HEK293 (cell line): ENCODE measurements around the gene ABCB11.

Source experiments
- KLF1 ChIP-seq: fragments of 450-650 bp; formaldehyde crosslinking; IDR thresholded peaks from 2 replicates; pipeline ENCODE4 v1.5.1; 2016; ENCODE audit warnings: missing biosample characterization, missing genetic modification characterization
- PRDM6 ChIP-seq: fragments of 450-650 bp; formaldehyde crosslinking; IDR thresholded peaks from 2 replicates; pipeline ENCODE4 v1.5.1; 2017; ENCODE audit warnings: missing biosample characterization, missing genetic modification characterization
- SP3 ChIP-seq: fragments of 450-650 bp; formaldehyde crosslinking; IDR thresholded peaks from 2 replicates; pipeline ENCODE4 v1.5.1; 2016; ENCODE audit warnings: missing biosample characterization, missing genetic modification characterization
- SP7 ChIP-seq: fragments of 450-650 bp; formaldehyde crosslinking; IDR thresholded peaks from 2 replicates; pipeline ENCODE4 v1.5.1; 2016; ENCODE audit warnings: missing biosample characterization, missing genetic modification characterization
- YY1 ChIP-seq: fragments of 450-650 bp; formaldehyde crosslinking; IDR thresholded peaks from 2 replicates; pipeline ENCODE4 v1.5.1; 2018; ENCODE audit warnings: missing biosample characterization, missing genetic modification characterization
- ZBTB11 ChIP-seq: fragments of 450-650 bp; formaldehyde crosslinking; conservative IDR thresholded peaks from 2 replicates; pipeline ENCODE4 v1.5.1; 2016; ENCODE audit warnings: low read depth, missing biosample characterization, missing genetic modification characterization
- ZFHX2 ChIP-seq: fragments of 450-650 bp; formaldehyde crosslinking; conservative IDR thresholded peaks from 2 replicates; pipeline ENCODE4 v1.5.1; 2016; ENCODE audit warnings: missing biosample characterization, missing genetic modification characterization
- ZNF2 ChIP-seq: fragments of 450-650 bp; formaldehyde crosslinking; IDR thresholded peaks from 2 replicates; pipeline ENCODE4 v1.5.1; 2016; ENCODE audit warnings: missing biosample characterization, missing genetic modification characterization
- ZNF24 ChIP-seq: fragments of 450-650 bp; formaldehyde crosslinking; IDR thresholded peaks from 2 replicates; pipeline ENCODE4 v1.5.1; 2016; ENCODE audit warnings: missing biosample characterization, missing genetic modification characterization
- ZNF26 ChIP-seq: fragments of 450-650 bp; formaldehyde crosslinking; IDR thresholded peaks from 2 replicates; pipeline ENCODE4 v1.5.1; 2016; ENCODE audit warnings: missing biosample characterization, missing genetic modification characterization
- ZNF274 ChIP-seq, 2 experiments: fragments of 200-500 bp in 1 of 2; fragments of 450-650 bp in 1 of 2; sonication (Bioruptor generic) in 1 of 2; formaldehyde crosslinking in 1 of 2; IDR thresholded peaks; 2 replicates each; pipeline versions ENCODE4 v1.5.1 to v1.6.1; 2014 to 2016; ENCODE audit warnings: borderline replicate concordance in 1 of 2, inconsistent platforms in 1 of 2, low read length in 1 of 2, missing biosample characterization in 1 of 2, missing genetic modification characterization in 1 of 2
- ZNF324 ChIP-seq: fragments of 450-650 bp; formaldehyde crosslinking; IDR thresholded peaks from 2 replicates; pipeline ENCODE4 v1.5.1; 2016; ENCODE audit warnings: missing biosample characterization, missing genetic modification characterization
- ZNF341 ChIP-seq: fragments of 450-650 bp; formaldehyde crosslinking; IDR thresholded peaks from 2 replicates; pipeline ENCODE4; 2016; ENCODE audit warnings: low read depth, missing biosample characterization, missing genetic modification characterization
- ZNF366 ChIP-seq: fragments of 450-650 bp; formaldehyde crosslinking; conservative IDR thresholded peaks from 2 replicates; pipeline ENCODE4 v1.5.1; 2016; ENCODE audit warnings: missing biosample characterization, missing genetic modification characterization
- ZNF404 ChIP-seq: fragments of 450-650 bp; formaldehyde crosslinking; IDR thresholded peaks from 2 replicates; pipeline ENCODE4 v1.5.1; 2017; ENCODE audit warnings: missing biosample characterization, missing genetic modification characterization
- ZNF510 ChIP-seq: fragments of 450-650 bp; formaldehyde crosslinking; IDR thresholded peaks from 2 replicates; pipeline ENCODE4 v1.5.1; 2018; ENCODE audit warnings: mild to moderate bottlenecking, missing genetic modification characterization, missing biosample characterization; ENCODE audit not compliant: insufficient replicate concordance
- ZNF514 ChIP-seq: fragments of 450-650 bp; formaldehyde crosslinking; IDR thresholded peaks from 2 replicates; pipeline ENCODE4 v1.5.1; 2016; ENCODE audit warnings: missing biosample characterization, missing genetic modification characterization
- ZNF555 ChIP-seq: fragments of 450-650 bp; formaldehyde crosslinking; conservative IDR thresholded peaks from 2 replicates; pipeline ENCODE4 v1.5.1; 2017; ENCODE audit warnings: missing biosample characterization, mild to moderate bottlenecking, missing genetic modification characterization, inconsistent platforms
- ZNF600 ChIP-seq: fragments of 450-650 bp; formaldehyde crosslinking; IDR thresholded peaks from 2 replicates; pipeline ENCODE4 v1.5.1; 2016; ENCODE audit warnings: missing biosample characterization, missing genetic modification characterization
- ZNF629 ChIP-seq: fragments of 450-650 bp; formaldehyde crosslinking; IDR thresholded peaks from 2 replicates; pipeline ENCODE4 v1.5.1; 2017; ENCODE audit warnings: missing biosample characterization, missing genetic modification characterization
- TF ChIP-seq, protein P1 (sequence below): fragments of 450-650 bp; formaldehyde crosslinking; IDR thresholded peaks from 2 replicates; pipeline ENCODE4 v1.5.1; 2016; ENCODE audit warnings: missing biosample characterization, missing genetic modification characterization
- TF ChIP-seq, protein P2 (sequence below): fragments of 450-650 bp; formaldehyde crosslinking; IDR thresholded peaks from 2 replicates; pipeline ENCODE4 v1.5.1; 2016; ENCODE audit warnings: missing biosample characterization, missing genetic modification characterization
- TF ChIP-seq, protein P3 (sequence below): fragments of 450-650 bp; formaldehyde crosslinking; IDR thresholded peaks from 2 replicates; pipeline ENCODE4 v1.5.1; 2016; ENCODE audit warnings: missing biosample characterization, missing genetic modification characterization
- TF ChIP-seq, protein P4 (sequence below): fragments of 450-650 bp; formaldehyde crosslinking; IDR thresholded peaks from 2 replicates; pipeline ENCODE4 v1.5.1; 2016; ENCODE audit warnings: missing biosample characterization, missing genetic modification characterization

The ABCB11 gene

DNA sequence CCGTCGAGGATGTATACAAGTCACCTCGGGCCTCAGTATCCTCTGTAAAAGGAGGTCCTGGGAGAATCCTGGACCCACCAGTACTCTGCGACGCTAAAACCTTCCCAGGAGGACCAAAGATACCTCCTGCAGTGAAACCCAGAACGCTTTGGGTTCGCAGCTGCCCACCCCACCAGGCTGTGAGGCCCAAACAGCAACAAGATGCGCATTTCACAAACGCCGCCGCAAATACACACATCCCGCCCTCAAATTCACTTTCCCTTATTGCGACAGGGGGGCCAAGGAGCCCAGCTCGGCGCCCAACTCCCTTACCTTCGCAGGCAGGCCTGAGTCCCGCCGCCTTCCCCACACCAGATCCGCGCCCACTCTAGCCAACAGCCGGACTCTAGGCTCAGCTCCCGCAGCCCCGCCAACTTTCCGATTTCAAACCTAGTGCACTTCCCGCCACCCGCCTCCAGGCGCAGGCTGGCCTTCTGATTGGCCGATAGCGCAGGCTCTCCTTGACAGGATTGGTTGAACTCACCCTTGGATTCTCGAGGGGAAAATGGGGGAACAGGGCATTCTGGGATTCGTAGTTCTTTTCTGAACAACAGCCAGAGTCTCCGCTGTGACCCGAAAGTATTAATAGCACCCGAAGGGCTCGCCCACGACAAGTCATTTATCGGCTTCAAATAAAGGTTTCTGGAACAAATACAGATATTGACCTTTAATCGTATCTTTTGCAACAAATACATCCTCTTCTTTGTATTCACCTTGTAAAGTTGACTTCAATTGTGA is 140.9 kb downstream of the ABCB11 start, which contains the start of gene SPC25 (continued):
- TF ChIP-seq ZNF404 (no peak), ZNF341 (peak; percentile 70), ZNF324 (tag by site-specific recombination) (0 out of 2 replicates have a peak, but pooled peaks have one; percentile 24), ZNF600 (no peak), ZNF514 (no peak), PRDM6 (no peak), ZNF555 (no peak), ZNF510 (tag by site-specific recombination) (no peak), ZNF274 (IDR thresholded peaks at IDR 0.05; ENCODE audit: low read length) (no peak), ZNF274 (tag by site-specific recombination; IDR thresholded peaks at IDR 0.05; ENCODE audit: borderline replicate concordance) (no peak), ZFHX2 (tag by site-specific recombination) (peak; percentile 87), SP3 (tag by site-specific recombination) (peak; percentile 74), ZBTB11 (no peak), ZNF629 (tag by site-specific recombination) (peak; percentile 17; the same call in 1 of the 2 replicates), ZNF2 (tag by site-specific recombination) (no peak), ZNF26 (tag by site-specific recombination) (no peak), KLF1 (no peak), YY1 (tag by site-specific recombination) (peak; percentile 81), SP7 (peak; percentile 54), ZNF366 (tag by site-specific recombination) (no peak), ZNF24 (no peak)
- TF ChIP-seq, protein P1, sequence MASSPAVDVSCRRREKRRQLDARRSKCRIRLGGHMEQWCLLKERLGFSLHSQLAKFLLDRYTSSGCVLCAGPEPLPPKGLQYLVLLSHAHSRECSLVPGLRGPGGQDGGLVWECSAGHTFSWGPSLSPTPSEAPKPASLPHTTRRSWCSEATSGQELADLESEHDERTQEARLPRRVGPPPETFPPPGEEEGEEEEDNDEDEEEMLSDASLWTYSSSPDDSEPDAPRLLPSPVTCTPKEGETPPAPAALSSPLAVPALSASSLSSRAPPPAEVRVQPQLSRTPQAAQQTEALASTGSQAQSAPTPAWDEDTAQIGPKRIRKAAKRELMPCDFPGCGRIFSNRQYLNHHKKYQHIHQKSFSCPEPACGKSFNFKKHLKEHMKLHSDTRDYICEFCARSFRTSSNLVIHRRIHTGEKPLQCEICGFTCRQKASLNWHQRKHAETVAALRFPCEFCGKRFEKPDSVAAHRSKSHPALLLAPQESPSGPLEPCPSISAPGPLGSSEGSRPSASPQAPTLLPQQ (tag by site-specific recombination) = no peak
- TF ChIP-seq, protein P2, sequence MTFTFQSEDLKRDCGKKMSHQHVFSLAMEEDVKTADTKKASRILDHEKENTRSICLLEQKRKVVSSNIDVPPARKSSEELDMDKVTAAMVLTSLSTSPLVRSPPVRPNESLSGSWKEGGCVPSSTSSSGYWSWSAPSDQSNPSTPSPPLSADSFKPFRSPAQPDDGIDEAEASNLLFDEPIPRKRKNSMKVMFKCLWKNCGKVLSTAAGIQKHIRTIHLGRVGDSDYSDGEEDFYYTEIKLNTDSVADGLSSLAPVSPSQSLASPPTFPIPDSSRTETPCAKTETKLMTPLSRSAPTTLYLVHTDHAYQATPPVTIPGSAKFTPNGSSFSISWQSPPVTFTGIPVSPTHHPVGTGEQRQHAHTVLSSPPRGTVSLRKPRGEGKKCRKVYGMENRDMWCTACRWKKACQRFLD (tag by site-specific recombination) = no peak
- TF ChIP-seq, protein P3, sequence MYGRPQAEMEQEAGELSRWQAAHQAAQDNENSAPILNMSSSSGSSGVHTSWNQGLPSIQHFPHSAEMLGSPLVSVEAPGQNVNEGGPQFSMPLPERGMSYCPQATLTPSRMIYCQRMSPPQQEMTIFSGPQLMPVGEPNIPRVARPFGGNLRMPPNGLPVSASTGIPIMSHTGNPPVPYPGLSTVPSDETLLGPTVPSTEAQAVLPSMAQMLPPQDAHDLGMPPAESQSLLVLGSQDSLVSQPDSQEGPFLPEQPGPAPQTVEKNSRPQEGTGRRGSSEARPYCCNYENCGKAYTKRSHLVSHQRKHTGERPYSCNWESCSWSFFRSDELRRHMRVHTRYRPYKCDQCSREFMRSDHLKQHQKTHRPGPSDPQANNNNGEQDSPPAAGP = peak; percentile 52
- TF ChIP-seq, protein P4, sequence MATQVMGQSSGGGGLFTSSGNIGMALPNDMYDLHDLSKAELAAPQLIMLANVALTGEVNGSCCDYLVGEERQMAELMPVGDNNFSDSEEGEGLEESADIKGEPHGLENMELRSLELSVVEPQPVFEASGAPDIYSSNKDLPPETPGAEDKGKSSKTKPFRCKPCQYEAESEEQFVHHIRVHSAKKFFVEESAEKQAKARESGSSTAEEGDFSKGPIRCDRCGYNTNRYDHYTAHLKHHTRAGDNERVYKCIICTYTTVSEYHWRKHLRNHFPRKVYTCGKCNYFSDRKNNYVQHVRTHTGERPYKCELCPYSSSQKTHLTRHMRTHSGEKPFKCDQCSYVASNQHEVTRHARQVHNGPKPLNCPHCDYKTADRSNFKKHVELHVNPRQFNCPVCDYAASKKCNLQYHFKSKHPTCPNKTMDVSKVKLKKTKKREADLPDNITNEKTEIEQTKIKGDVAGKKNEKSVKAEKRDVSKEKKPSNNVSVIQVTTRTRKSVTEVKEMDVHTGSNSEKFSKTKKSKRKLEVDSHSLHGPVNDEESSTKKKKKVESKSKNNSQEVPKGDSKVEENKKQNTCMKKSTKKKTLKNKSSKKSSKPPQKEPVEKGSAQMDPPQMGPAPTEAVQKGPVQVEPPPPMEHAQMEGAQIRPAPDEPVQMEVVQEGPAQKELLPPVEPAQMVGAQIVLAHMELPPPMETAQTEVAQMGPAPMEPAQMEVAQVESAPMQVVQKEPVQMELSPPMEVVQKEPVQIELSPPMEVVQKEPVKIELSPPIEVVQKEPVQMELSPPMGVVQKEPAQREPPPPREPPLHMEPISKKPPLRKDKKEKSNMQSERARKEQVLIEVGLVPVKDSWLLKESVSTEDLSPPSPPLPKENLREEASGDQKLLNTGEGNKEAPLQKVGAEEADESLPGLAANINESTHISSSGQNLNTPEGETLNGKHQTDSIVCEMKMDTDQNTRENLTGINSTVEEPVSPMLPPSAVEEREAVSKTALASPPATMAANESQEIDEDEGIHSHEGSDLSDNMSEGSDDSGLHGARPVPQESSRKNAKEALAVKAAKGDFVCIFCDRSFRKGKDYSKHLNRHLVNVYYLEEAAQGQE (tag by site-specific recombination) = no peak
